HG03139 (cell line): ENCODE measurements around the gene ZNF426.

Experiments
- ATAC-seq: cut with Tn5 transposase; IDR thresholded peaks from one replicate; pipeline ENCODE4 v1.9.1; 2021; ENCODE audit not compliant: unreplicated experiment

The ZNF426 gene

DNA sequence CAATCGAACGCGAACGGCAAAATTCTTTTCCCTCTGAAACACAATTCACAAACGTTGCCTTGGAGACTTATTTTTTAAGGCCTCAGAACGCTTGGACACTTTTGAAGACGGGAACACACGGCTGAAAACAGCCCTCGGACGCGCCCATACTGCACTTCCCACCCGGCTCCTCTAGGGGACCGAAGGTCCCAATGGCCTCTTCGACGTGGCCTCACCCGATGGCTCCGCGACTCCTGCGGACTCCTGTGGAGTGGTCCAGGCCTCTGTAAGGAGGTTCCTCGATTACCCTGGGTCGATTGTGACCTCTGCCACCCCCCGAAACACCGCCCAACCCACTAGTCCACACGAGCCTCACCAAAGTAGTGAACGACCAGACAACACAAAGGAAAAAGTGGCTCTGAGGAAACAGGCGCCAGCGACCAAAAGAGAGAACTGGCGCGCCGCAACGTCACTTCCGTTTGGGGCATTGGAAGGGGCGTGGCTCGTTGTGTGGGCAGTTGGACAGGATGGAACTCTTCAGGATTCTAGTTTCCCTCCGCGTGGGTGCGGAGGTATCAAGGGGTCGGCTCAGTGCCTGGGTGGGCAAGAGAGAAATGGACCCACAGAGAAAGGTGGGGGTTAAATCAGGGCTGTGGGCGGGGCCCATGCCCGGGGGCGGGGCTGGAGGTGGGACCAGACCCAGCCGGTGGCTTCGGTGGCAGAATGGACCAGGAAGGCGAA lies 40.1 kb downstream of the ZNF426 start, which contains the start of gene ZNF560:
ZNF560 (minus strand) TSS at position 434 of the 720 bp plus-strand sequence. CDS start 23,303 bp downstream, outside the sequence.
- no peak for ATAC-seq

- no peak for ATAC-seq
Observed at GRCh38 chr19:9494096-9494495, 44.3 kb downstream of the ZNF426 start.

GRCh38 chr19:9487016-9487415 lies 51.4 kb downstream of the ZNF426 start:
- ATAC-seq = no peak

- ATAC-seq = no peak
Observed at GRCh38 chr19:9485140-9485539, 53.3 kb downstream of the ZNF426 start.

GRCh38 chr19:9474975-9475374 lies 63.5 kb downstream of the ZNF426 start:
- ATAC-seq = no peak
